Superior temporal gyrus (tissue), 1 donor: ENCODE data around the gene ING4.

Experiments
- DNase-seq: peaks from one replicate; pipeline ENCODE4 v3.0.0-alpha.2; 2016; ENCODE audit errors: extremely low spot score

Gene ING4

GRCh38 chr12:6607751-6608591 is 54.9 kb downstream of the ING4 start:
- peak; percentile 86 for DNase-seq

- DNase-seq: peak; percentile 26
Observed at GRCh38 chr12:6606331-6607131, 56.4 kb downstream of the ING4 start.

GRCh38 chr12:6605421-6606330 is 57.2 kb downstream of the ING4 start:
- peak; percentile 30 for DNase-seq

- DNase-seq: no peak
Observed at GRCh38 chr12:6604259-6605029, 58.5 kb downstream of the ING4 start.

- no peak for DNase-seq
Observed at GRCh38 chr12:6603095-6603567, 59.8 kb downstream of the ING4 start.

- DNase-seq: no peak
Observed at GRCh38 chr12:6602526-6602925, 60.4 kb downstream of the ING4 start.
